Measurements from ENCODE around the gene NECTIN3. TPM values are rescaled to one million over a fixed set of nuclear protein-coding genes. Genes with fewer than 3 reads are reported as not detected.

NECTIN3 gene
- 10 to 100 TPM; 17.1 to 93.0 (median 31.4) TPM for total RNA-seq

- Histone ChIP-seq H3K4me3 (peak within 1 kb of the TSS; percentile 58 to 72 (median 63)), H3K4me1 (replicated peaks in 1 of 2) (peaks cover 0 to 16% of the 10 kb centered on the region in 2 donors), H3K27ac (peak within 1 kb of the TSS; percentile 59 to 74)
- WGBS, 10 experiments: no CpG with 5 or more reads among the region's 79 CpGs
- in situ Hi-C loops (cut with MboI; ENCODE audit: low pct_unique_long_range_greater_than_20kb in 2 of 9, low sequenced_read_pairs in 9 of 9, unreplicated experiment in 9 of 9): no loop called here
- peak; percentile 78 to 87 (median 84) for ATAC-seq (replicated peaks in 6 of 8)
These were observed at the start of gene NECTIN3 for GRCh38 chr3:111071257-111072030. TSS of gene NECTIN3 (plus strand) at chr3:111071816. CDS start at chr3:111072018, 202 bp downstream.

GRCh38 chr3:111027868-111028267, 43.7 kb upstream of the NECTIN3 start:
- no peak overlapping the region for H3K27ac ChIP-seq
- no peak overlapping the region for H3K4me3 ChIP-seq
- in situ Hi-C loops (cut with MboI; ENCODE audit: low pct_unique_long_range_greater_than_20kb in 2 of 9, low sequenced_read_pairs in 9 of 9, unreplicated experiment in 9 of 9): no loop called here
- ATAC-seq (replicated peaks in 6 of 8): no peak
- H3K4me1 ChIP-seq (replicated peaks in 1 of 2): no peaks in the 10 kb centered on the region
- WGBS, 10 experiments: 0 to 100% methylated on average over 1 of the region's 1 CpG; no CpG with 5 or more reads in 8 of the 10 experiments

GRCh38 chr3:111031538-111031937, 40.1 kb upstream of the NECTIN3 start:
- WGBS, 10 experiments: 85 to 100% (median 92%) methylated on average over 2 of the region's 2 CpGs; no CpG with 5 or more reads in 1 of the 10 experiments
- no peak overlapping the region for H3K27ac ChIP-seq
- no peak overlapping the region for H3K4me3 ChIP-seq
- no peak for ATAC-seq (replicated peaks in 6 of 8)
- no peaks in the 10 kb centered on the region for H3K4me1 ChIP-seq (replicated peaks in 1 of 2)
- in situ Hi-C loops (cut with MboI; ENCODE audit: low pct_unique_long_range_greater_than_20kb in 2 of 9, low sequenced_read_pairs in 9 of 9, unreplicated experiment in 9 of 9): no loop called here

- no peak overlapping the region for H3K4me3 ChIP-seq
- H3K4me1 ChIP-seq (replicated peaks in 1 of 2): no peaks in the 10 kb centered on the region
- 83 to 100% (median 98%) methylated on average over 1 to 3 of the region's 3 CpGs; no CpG with 5 or more reads in 2 of the 10 experiments for WGBS, 10 experiments
- no peak overlapping the region for H3K27ac ChIP-seq
- in situ Hi-C loops (cut with MboI; ENCODE audit: low pct_unique_long_range_greater_than_20kb in 2 of 9, low sequenced_read_pairs in 9 of 9, unreplicated experiment in 9 of 9): no loop called here
- no peak for ATAC-seq (replicated peaks in 6 of 8)
These were observed 38.9 kb upstream of the NECTIN3 start for GRCh38 chr3:111032677-111033076.

- ATAC-seq (replicated peaks in 6 of 8): no peak
- 83 to 100% (median 86%) methylated on average over 1 of the region's 1 CpG; no CpG with 5 or more reads in 5 of the 10 experiments for WGBS, 10 experiments
- Histone ChIP-seq H3K27ac (no peak overlapping the region), H3K4me1 (replicated peaks in 1 of 2) (no peaks in the 10 kb centered on the region), H3K4me3 (no peak overlapping the region)
- in situ Hi-C loops (cut with MboI; ENCODE audit: low pct_unique_long_range_greater_than_20kb in 2 of 9, low sequenced_read_pairs in 9 of 9, unreplicated experiment in 9 of 9): no loop called here
These were observed 38.1 kb upstream of the NECTIN3 start for GRCh38 chr3:111033470-111034050.

GRCh38 chr3:111035316-111035715, 36.3 kb upstream of the NECTIN3 start:
- in situ Hi-C loops (cut with MboI; ENCODE audit: low pct_unique_long_range_greater_than_20kb in 2 of 9, low sequenced_read_pairs in 9 of 9, unreplicated experiment in 9 of 9): no loop called here
- Histone ChIP-seq H3K4me3 (no peak overlapping the region), H3K27ac (no peak overlapping the region), H3K4me1 (replicated peaks in 1 of 2) (no peaks in the 10 kb centered on the region)
- 50 to 80% (median 67%) methylated on average over 1 to 2 of the region's 2 CpGs; no CpG with 5 or more reads in 5 of the 10 experiments for WGBS, 10 experiments
- ATAC-seq (replicated peaks in 6 of 8): no peak

- 80 to 100% methylated on average over 1 to 2 of the region's 2 CpGs; no CpG with 5 or more reads in 8 of the 10 experiments for WGBS, 10 experiments
- peak in 1 of 8 experiments; percentile 53 for ATAC-seq (replicated peaks in 6 of 8)
- Histone ChIP-seq H3K27ac (no peak overlapping the region), H3K4me1 (replicated peaks in 1 of 2) (no peaks in the 10 kb centered on the region), H3K4me3 (no peak overlapping the region)
- in situ Hi-C loops (cut with MboI; ENCODE audit: low pct_unique_long_range_greater_than_20kb in 2 of 9, low sequenced_read_pairs in 9 of 9, unreplicated experiment in 9 of 9): no loop called here
These were observed 35.7 kb upstream of the NECTIN3 start for GRCh38 chr3:111035902-111036301.

- Histone ChIP-seq H3K27ac (no peak overlapping the region), H3K4me1 (replicated peaks in 1 of 2) (no peaks in the 10 kb centered on the region), H3K4me3 (no peak overlapping the region)
- in situ Hi-C loops (cut with MboI; ENCODE audit: low pct_unique_long_range_greater_than_20kb in 2 of 9, low sequenced_read_pairs in 9 of 9, unreplicated experiment in 9 of 9): no loop called here
- no peak for ATAC-seq (replicated peaks in 6 of 8)
- WGBS, 10 experiments: 80 to 100% (median 83%) methylated on average over 1 to 2 of the region's 2 CpGs; no CpG with 5 or more reads in 4 of the 10 experiments
These were observed 30.7 kb upstream of the NECTIN3 start for GRCh38 chr3:111040959-111041358.

- H3K4me1 ChIP-seq (replicated peaks in 1 of 2): peaks cover 0 to 7% of the 10 kb centered on the region in 2 donors
- in situ Hi-C loops (cut with MboI; ENCODE audit: low pct_unique_long_range_greater_than_20kb in 2 of 9, low sequenced_read_pairs in 9 of 9, unreplicated experiment in 9 of 9): no loop called here
- 59 to 100% (median 86%) methylated on average over 1 to 5 of the region's 6 CpGs; no CpG with 5 or more reads in 1 of the 10 experiments for WGBS, 10 experiments
- no peak for ATAC-seq (replicated peaks in 6 of 8)
- H3K4me3 ChIP-seq: no peak overlapping the region
- no peak overlapping the region for H3K27ac ChIP-seq
These were observed 26.1 kb upstream of the NECTIN3 start for GRCh38 chr3:111045564-111045963.

GRCh38 chr3:111047042-111047441, 24.6 kb upstream of the NECTIN3 start:
- in situ Hi-C loops (cut with MboI; ENCODE audit: low pct_unique_long_range_greater_than_20kb in 2 of 9, low sequenced_read_pairs in 9 of 9, unreplicated experiment in 9 of 9): no loop called here
- Histone ChIP-seq H3K27ac (no peak overlapping the region), H3K4me3 (no peak overlapping the region), H3K4me1 (replicated peaks in 1 of 2) (peaks cover 0 to 7% of the 10 kb centered on the region in 2 donors)
- peak in 5 of 8 experiments; percentile 50 to 83 (median 62) for ATAC-seq (replicated peaks in 6 of 8)

GRCh38 chr3:111047812-111048435, 23.7 kb upstream of the NECTIN3 start:
- 70 to 100% (median 83%) methylated on average over 1 of the region's 1 CpG; no CpG with 5 or more reads in 1 of the 10 experiments for WGBS, 10 experiments
- Histone ChIP-seq H3K27ac (no peak overlapping the region), H3K4me3 (no peak overlapping the region), H3K4me1 (replicated peaks in 1 of 2) (peaks cover 0 to 7% of the 10 kb centered on the region in 2 donors)
- in situ Hi-C loops (cut with MboI; ENCODE audit: low pct_unique_long_range_greater_than_20kb in 2 of 9, low sequenced_read_pairs in 9 of 9, unreplicated experiment in 9 of 9): no loop called here
- peak in 1 of 8 experiments; percentile 30 for ATAC-seq (replicated peaks in 6 of 8)

- ATAC-seq (replicated peaks in 6 of 8): no peak
- Histone ChIP-seq H3K27ac (no peak overlapping the region), H3K4me3 (no peak overlapping the region), H3K4me1 (replicated peaks in 1 of 2) (peaks cover 0 to 7% of the 10 kb centered on the region in 2 donors)
- in situ Hi-C loops (cut with MboI; ENCODE audit: low pct_unique_long_range_greater_than_20kb in 2 of 9, low sequenced_read_pairs in 9 of 9, unreplicated experiment in 9 of 9): no loop called here
These were observed 20.3 kb upstream of the NECTIN3 start for GRCh38 chr3:111051354-111051753.

- in situ Hi-C loops (cut with MboI; ENCODE audit: low pct_unique_long_range_greater_than_20kb in 2 of 9, low sequenced_read_pairs in 9 of 9, unreplicated experiment in 9 of 9): no loop called here
- Histone ChIP-seq H3K27ac (no peak overlapping the region), H3K4me3 (no peak overlapping the region), H3K4me1 (replicated peaks in 1 of 2) (peaks cover 0 to 2% of the 10 kb centered on the region in 2 donors)
- no peak for ATAC-seq (replicated peaks in 6 of 8)
- 38 to 100% (median 100%) methylated on average over 1 of the region's 1 CpG; no CpG with 5 or more reads in 3 of the 10 experiments for WGBS, 10 experiments
These were observed 3.0 kb upstream of the NECTIN3 start for GRCh38 chr3:111068574-111068973.
